ENCODE results near the gene ALDH1L1. TPM values are rescaled to one million over a fixed set of nuclear protein-coding genes. Genes with fewer than 3 reads are reported as not detected.

ALDH1L1 gene
- total RNA-seq, 1 donor from 2014 or later: not detected

DNA sequence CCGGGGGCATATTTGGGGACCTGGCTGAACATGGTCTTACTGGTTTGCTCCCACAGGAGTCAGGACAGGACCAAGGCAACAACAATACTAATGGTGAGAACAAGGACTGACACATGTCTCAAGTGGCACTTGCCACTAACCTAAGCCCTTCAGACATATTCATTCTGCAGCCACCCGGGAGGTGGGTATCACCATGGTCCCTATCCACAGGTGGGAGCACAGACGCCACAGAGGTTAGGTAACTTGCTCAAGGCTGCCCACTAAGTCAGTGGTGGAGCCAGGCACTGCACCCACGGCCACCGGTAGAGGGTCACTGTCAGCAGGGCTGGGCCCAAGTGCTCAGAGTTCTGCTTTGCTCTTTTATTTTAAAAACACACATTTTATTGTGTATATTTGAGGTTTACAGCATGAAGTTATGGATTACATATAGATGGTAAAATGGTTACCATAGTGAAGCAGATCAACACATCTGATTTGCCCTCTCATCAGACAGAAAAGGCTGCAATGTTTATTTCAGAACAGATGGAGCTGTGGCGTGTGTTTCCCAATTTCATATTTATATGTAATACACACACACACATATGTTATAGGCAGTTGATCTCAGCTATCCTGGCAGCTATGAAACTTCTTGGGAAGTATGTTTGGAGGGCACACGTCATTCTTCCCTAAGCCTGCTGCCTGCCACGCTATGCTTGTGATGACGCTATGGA is 66.5 kb downstream of the ALDH1L1 start:
- no peaks in the 10 kb centered on the region for H3K9me3 Mint-ChIP-seq
- DNase-seq (ENCODE audit: low spot score): no peak
- no peak overlapping the region for H3K27ac Mint-ChIP-seq
- no peak overlapping the region for H3K4me3 Mint-ChIP-seq
- intact Hi-C loops (cut with micrococcal nuclease): no loop called here
- no peaks in the 10 kb centered on the region for H3K27me3 Mint-ChIP-seq (ENCODE audit: insufficient read depth)
- no peaks in the 10 kb centered on the region for H3K36me3 Mint-ChIP-seq (ENCODE audit: low read depth)
- H3K4me1 Mint-ChIP-seq (ENCODE audit: low read depth): no peaks in the 10 kb centered on the region

DNA sequence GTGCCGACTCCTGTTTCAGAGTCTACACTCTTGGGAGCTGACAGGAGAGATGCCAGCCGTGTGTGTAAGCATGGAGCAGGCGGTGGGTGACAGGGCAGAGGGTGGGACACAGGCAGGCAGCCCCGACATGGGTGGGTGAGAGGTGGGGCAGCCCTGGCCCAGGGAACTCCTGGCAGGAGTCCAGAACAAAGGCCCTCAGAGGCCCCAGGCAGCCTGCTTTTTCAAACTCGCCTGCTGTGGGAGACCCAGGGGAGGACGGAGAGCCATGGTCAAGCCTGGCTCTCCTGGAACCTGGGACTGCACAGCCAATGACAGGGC is 67.2 kb downstream of the ALDH1L1 start:
- no peak for DNase-seq (ENCODE audit: low spot score)
- Mint-ChIP-seq H3K4me1 (ENCODE audit: low read depth) (no peaks in the 10 kb centered on the region), H3K27me3 (ENCODE audit: insufficient read depth) (no peaks in the 10 kb centered on the region), H3K4me3 (no peak overlapping the region), H3K27ac (no peak overlapping the region), H3K9me3 (no peaks in the 10 kb centered on the region), H3K36me3 (ENCODE audit: low read depth) (no peaks in the 10 kb centered on the region)
- intact Hi-C loops (cut with micrococcal nuclease): no loop called here

DNA sequence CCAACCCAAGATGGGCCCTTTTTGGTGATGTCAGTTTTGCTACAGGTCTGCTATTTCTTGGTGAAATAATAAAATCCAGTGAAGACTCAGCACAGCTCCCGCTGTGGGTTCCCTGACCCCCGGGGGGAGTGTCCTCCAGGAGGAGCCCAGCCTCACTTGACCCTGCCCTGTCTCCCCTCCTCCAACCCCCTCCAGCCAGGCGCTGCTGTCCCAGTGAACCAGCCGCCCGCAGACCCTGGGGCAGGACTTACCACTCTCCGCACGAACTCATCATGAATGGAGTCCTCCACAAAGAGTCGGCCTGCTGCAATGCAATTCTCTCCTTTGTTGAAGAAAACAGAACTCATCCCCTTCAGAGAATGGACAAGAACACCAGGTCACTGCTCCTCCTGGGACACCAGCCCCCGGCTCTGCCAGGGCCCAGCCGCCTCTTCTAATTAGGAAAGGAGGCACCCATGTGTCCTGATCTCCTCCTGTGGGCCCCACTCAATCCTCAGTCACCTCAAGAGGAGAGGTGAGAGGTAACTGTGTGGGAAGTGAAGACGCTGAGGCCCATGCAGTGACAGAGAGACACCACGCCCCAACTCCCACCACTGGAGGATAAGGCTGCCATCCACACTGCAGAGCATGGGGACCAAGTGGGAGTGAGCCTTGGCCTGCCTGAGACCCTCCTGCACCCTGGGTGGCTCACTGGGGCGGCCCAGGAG is 67.7 kb downstream of the ALDH1L1 start:
- DNase-seq (ENCODE audit: low spot score): no peak
- Mint-ChIP-seq H3K4me3 (no peak overlapping the region), H3K27me3 (ENCODE audit: insufficient read depth) (no peaks in the 10 kb centered on the region), H3K4me1 (ENCODE audit: low read depth) (no peaks in the 10 kb centered on the region), H3K27ac (no peak overlapping the region), H3K36me3 (ENCODE audit: low read depth) (no peaks in the 10 kb centered on the region), H3K9me3 (no peaks in the 10 kb centered on the region)
- intact Hi-C loops (cut with micrococcal nuclease): no loop called here

- H3K4me1 Mint-ChIP-seq (ENCODE audit: low read depth): no peaks in the 10 kb centered on the region
- H3K27me3 Mint-ChIP-seq (ENCODE audit: insufficient read depth): no peaks in the 10 kb centered on the region
- no peak overlapping the region for H3K4me3 Mint-ChIP-seq
- intact Hi-C loops (cut with micrococcal nuclease): no loop called here
- H3K27ac Mint-ChIP-seq: no peak overlapping the region
- H3K36me3 Mint-ChIP-seq (ENCODE audit: low read depth): no peaks in the 10 kb centered on the region
- DNase-seq (ENCODE audit: low spot score): no peak
- no peaks in the 10 kb centered on the region for H3K9me3 Mint-ChIP-seq
These were observed 68.6 kb downstream of the ALDH1L1 start for GRCh38 chr3:126111566-126112475.

DNA sequence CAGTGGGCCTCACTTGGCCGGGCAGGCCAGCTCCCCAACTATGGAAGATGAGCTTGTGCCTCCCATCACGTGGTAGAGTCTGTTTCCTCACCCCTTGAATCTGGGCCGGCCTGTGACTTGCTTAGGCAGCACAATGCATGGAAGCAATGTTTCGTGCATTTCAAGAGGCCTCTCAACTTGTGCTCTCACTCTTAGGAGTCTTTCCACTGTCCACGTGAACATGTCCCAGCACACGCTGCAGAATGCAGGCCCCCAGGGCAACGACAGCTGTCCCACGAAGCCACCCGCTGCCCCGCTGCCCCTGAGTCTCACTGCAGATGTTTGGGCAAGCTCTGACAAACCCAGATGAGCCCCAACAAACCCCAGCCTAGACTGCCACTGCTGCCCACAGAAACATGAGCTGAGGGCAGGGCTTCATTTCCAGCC is 69.2 kb downstream of the ALDH1L1 start:
- Mint-ChIP-seq H3K27me3 (ENCODE audit: insufficient read depth) (no peaks in the 10 kb centered on the region), H3K27ac (no peak overlapping the region), H3K9me3 (no peaks in the 10 kb centered on the region), H3K4me3 (no peak overlapping the region), H3K4me1 (ENCODE audit: low read depth) (no peaks in the 10 kb centered on the region), H3K36me3 (ENCODE audit: low read depth) (no peaks in the 10 kb centered on the region)
- no peak for DNase-seq (ENCODE audit: low spot score)
- intact Hi-C loops (cut with micrococcal nuclease): no loop called here

GRCh38 chr3:126110431-126111125 is 69.8 kb downstream of the ALDH1L1 start:
- DNase-seq (ENCODE audit: low spot score): no peak
- Mint-ChIP-seq H3K4me3 (no peak overlapping the region), H3K27me3 (ENCODE audit: insufficient read depth) (no peaks in the 10 kb centered on the region), H3K9me3 (no peaks in the 10 kb centered on the region), H3K36me3 (ENCODE audit: low read depth) (no peaks in the 10 kb centered on the region), H3K4me1 (ENCODE audit: low read depth) (no peaks in the 10 kb centered on the region), H3K27ac (no peak overlapping the region)
- intact Hi-C loops (cut with micrococcal nuclease): no loop called here

DNA sequence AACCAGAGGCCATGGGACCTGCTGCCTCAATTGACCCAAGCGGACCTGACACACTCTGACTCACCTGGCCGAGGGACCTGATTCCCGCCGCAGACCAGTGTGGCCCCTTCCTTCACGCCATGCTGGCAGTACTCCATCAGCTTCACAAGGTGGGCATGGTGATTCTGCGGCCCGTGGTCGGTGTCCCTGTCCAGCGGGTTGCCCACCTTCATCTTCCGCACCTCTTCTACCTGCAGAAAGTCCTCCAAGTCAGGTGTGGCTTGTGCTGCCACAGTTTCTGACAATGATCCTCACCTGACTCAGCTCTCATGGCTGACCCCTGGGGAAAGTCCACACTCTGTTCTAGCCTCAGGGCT is 70.5 kb downstream of the ALDH1L1 start:
- Mint-ChIP-seq H3K9me3 (no peaks in the 10 kb centered on the region), H3K4me3 (no peak overlapping the region), H3K27me3 (ENCODE audit: insufficient read depth) (no peaks in the 10 kb centered on the region), H3K36me3 (ENCODE audit: low read depth) (no peaks in the 10 kb centered on the region), H3K4me1 (ENCODE audit: low read depth) (no peaks in the 10 kb centered on the region), H3K27ac (no peak overlapping the region)
- no peak for DNase-seq (ENCODE audit: low spot score)
- intact Hi-C loops (cut with micrococcal nuclease): no loop called here

- Mint-ChIP-seq H3K36me3 (ENCODE audit: low read depth) (no peaks in the 10 kb centered on the region), H3K9me3 (no peaks in the 10 kb centered on the region), H3K4me1 (ENCODE audit: low read depth) (no peaks in the 10 kb centered on the region), H3K27ac (no peak overlapping the region), H3K4me3 (no peak overlapping the region), H3K27me3 (ENCODE audit: insufficient read depth) (no peaks in the 10 kb centered on the region)
- intact Hi-C loops (cut with micrococcal nuclease): no loop called here
- DNase-seq (ENCODE audit: low spot score): no peak
These were observed 71.1 kb downstream of the ALDH1L1 start for GRCh38 chr3:126109146-126109879.

- Mint-ChIP-seq H3K36me3 (ENCODE audit: low read depth) (no peaks in the 10 kb centered on the region), H3K4me3 (no peak overlapping the region), H3K9me3 (no peaks in the 10 kb centered on the region), H3K4me1 (ENCODE audit: low read depth) (no peaks in the 10 kb centered on the region), H3K27ac (no peak overlapping the region), H3K27me3 (ENCODE audit: insufficient read depth) (no peaks in the 10 kb centered on the region)
- DNase-seq (ENCODE audit: low spot score): no peak
- intact Hi-C loops (cut with micrococcal nuclease): no loop called here
These were observed 71.7 kb downstream of the ALDH1L1 start for GRCh38 chr3:126108676-126109050.

DNA sequence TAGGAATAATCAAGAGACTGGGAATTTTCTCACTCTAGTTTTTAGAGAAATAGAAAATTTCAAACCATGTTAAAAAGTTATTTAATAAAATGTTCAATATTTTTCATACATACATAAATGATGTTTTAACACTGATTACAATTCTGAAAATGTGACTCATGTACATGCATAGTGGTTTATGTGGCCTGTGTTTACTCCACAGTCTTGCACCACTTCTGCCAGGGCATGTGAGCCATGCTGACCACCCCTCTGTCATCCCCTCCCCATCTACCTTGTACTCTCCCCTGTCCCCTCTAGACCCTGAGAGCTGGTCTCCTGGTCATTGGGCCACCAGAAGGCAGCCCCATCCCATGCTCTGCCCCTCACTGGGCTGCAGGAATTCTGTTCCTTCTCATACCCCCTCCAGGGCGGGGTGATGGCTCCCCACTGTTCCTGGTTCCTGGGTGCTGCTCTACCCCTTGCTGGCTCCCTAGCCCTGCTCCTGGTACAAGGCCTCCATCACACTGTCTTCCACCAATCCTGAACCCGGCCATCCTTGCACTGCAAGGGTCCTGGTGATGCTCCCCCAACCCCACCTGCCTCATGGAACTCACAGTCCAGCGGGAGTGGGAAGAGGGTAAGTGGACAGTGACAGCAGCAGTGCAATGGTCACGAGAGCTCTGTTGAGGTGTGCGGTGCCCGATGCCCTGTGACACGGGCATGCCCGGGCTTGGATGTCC is 72.3 kb downstream of the ALDH1L1 start:
- H3K4me3 Mint-ChIP-seq: no peak overlapping the region

DNA sequence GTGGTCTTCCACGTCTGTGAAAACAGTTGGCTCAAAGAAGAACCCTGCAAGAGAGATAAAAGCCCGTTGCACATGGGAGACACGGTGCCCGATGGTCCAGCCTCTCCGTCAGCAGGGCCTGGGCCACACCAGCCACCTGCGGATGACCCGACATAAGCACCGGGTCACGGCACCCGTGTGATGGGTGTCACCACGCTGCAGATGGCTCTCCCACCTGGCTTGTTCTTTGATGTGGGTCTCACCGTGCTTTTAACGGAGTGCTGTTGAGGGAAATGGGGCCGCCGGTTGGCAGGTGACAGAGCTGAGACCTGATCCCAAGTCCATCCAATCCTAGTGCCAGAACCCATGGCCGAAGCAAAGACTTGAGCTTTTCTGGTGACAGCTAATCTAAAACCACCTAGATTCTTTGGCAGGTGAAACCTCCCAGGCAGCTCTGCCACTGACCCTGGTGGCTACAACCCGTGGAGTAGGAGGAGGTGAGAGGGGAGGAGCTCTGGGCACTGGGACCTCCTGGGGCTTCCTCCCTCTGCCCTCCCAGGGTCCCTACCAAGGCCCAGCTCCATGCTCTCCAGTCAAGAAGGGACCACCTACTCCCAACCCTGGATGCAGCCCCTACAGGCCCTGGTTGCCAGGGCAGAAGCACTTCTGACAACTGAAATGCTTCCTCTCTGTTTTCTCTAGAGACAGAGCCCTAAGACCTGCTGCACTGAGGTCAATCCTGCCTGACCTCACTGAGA is 73.0 kb downstream of the ALDH1L1 start:
- no peaks in the 10 kb centered on the region for H3K27me3 Mint-ChIP-seq (ENCODE audit: insufficient read depth)
- DNase-seq (ENCODE audit: low spot score): no peak
- H3K4me3 Mint-ChIP-seq: no peak overlapping the region
- no peak overlapping the region for H3K27ac Mint-ChIP-seq
- H3K36me3 Mint-ChIP-seq (ENCODE audit: low read depth): no peaks in the 10 kb centered on the region
- intact Hi-C loops (cut with micrococcal nuclease): no loop called here
- no peaks in the 10 kb centered on the region for H3K9me3 Mint-ChIP-seq
- no peaks in the 10 kb centered on the region for H3K4me1 Mint-ChIP-seq (ENCODE audit: low read depth)

More for the DNA sequence above, 72.3 kb downstream of the ALDH1L1 start:
- Mint-ChIP-seq H3K27me3 (ENCODE audit: insufficient read depth) (no peaks in the 10 kb centered on the region), H3K36me3 (ENCODE audit: low read depth) (no peaks in the 10 kb centered on the region), H3K4me1 (ENCODE audit: low read depth) (no peaks in the 10 kb centered on the region), H3K27ac (no peak overlapping the region), H3K9me3 (no peaks in the 10 kb centered on the region)
- intact Hi-C loops (cut with micrococcal nuclease): no loop called here
- DNase-seq (ENCODE audit: low spot score): no peak
